GM13977 (cell line): Measurements from ENCODE around the gene CDC42EP2.

Experiments
- DNase-seq: peaks from one replicate; pipeline ENCODE4 v3.0.0; 2012; ENCODE audit warnings: low spot score
- CTCF ChIP-seq: IDR thresholded peaks from 2 replicates; pipeline ENCODE4 v1.5.1; 2012; ENCODE audit warnings: mild to moderate bottlenecking, control low read depth; ENCODE audit not compliant: insufficient read depth; ENCODE audit errors: extremely low read depth, missing control alignments
- in situ Hi-C: fragments of 300-500 bp; cut with MboI; formaldehyde crosslinking; loops from one replicate; pipeline ENCODE4 v1.12.0; 2022; ENCODE audit warnings: low sequenced_read_pairs, low pct_unique_long_range_greater_than_20kb, mixed read lengths, inconsistent platforms; ENCODE audit not compliant: unreplicated experiment

Gene CDC42EP2

DNA sequence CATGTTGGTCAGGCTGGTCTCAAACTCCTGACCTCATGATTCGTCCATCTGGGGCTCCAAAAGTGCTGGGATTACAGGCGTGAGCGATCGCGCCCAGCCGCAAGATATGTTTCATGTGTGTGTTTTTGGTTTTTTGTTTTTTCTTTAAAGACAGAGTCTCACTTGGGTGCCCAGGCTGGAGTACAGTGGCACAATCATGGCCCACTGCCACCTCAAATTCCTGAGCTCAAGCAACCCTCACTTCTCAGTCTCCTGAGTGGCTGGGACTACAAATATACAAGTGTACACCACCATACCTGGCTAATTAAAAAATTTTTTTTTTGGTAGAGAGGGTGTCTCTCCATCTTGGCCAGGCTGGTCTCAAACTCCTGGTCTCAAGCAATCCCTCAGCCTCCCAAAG lies 48.3 kb downstream of the CDC42EP2 start:
- TF ChIP-seq CTCF = no peak
- DNase-seq = no peak
- in situ Hi-C loops = no loop called here

DNA sequence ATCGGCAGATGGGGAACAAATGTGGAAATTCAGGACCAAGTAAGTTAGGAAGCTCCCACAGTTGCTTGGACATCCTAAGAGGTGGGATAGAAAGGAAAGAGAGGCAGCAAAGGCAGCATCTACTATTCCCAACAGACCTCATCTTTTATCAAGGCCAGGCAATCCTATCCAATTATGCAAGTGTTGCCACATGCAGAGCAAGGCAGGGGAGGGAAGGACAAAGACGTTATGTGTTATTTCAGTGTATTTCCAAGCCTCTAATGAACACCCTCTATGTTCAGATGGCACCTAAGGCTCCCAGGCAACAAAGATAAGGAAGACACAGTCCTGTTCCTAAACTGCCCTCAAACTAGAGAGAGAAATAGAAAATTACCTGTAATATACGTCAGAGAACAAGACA lies 49.1 kb downstream of the CDC42EP2 start:
- no peak for TF ChIP-seq CTCF
- in situ Hi-C loops = no loop called here
- DNase-seq = no peak

DNA sequence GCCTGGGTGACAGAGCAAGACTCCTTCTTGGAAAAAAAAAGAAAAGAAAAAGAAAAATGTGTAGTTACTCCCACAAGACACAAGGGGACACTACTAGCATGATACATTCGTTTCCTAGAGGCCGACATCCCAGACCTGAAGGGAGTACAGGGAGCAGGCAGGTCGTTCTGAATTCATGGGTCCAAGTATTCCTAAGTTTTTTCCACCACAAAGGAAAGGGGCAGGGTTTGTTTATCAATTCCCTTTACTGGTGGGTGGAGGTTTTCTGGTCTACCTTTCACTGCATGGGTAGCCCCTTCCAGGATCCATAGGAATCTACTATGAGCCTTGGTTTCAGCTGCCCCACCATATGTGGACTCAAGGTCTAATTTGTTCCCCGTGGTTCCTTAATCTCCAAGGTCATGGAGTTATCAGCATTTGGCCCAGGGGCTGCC lies 51.7 kb downstream of the CDC42EP2 start:
- in situ Hi-C loops = loop anchor here (5.0 kb wide), 1 partner anchor 146 kb away; no protein-coding TSS in a partner anchor
- peak; percentile 76 for TF ChIP-seq CTCF
- peak; percentile 82 for DNase-seq

DNA sequence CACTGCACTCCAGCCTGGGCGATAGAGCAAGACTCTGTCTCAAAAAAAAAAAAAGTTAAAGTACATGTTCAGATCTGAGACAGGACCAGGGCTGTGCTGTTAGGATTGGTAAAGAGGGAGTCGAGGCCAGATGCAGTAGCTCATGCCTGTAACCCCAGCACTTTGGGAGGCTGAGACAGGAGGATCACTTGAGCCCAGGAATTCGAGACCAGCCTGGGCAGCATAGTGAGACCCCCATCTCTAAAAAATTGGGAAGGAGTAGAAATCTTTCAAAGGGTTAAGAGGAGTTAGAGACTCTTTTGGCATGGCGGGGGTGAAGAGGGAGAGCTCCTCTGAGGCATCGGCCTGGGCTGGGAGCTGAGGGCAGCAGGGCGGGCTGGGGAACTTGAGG lies 56.0 kb downstream of the CDC42EP2 start:
- in situ Hi-C loops = no loop called here
- no peak for DNase-seq
- no peak for TF ChIP-seq CTCF
